Measurements from ENCODE around the gene AEBP2.

- no peak for TF ChIP-seq CTCF (IDR thresholded peaks at IDR 0.05)
- TF ChIP-seq POLR2A (IDR thresholded peaks at IDR 0.05) = no peak
These were observed 29.1 kb upstream of the AEBP2 start for GRCh38 chr12:19410211-19410610.
